ENCODE results near the gene ZNF148. TPM values are rescaled to one million over a fixed set of nuclear protein-coding genes. Genes with fewer than 3 reads are reported as not detected.

The ZNF148 gene
- total RNA-seq, 1 experiment from 2014 or later, result 55.8 TPM

GRCh38 chr3:125351814-125352456 is 23.2 kb downstream of the ZNF148 start:
- no TSS peak for BruUV-seq (replicated peaks)
- ChIA-PET CTCF (no interaction called here), POLR2A (no interaction called here)
- Histone ChIP-seq H3K4me3 (ENCODE audit: low read depth in 2 of 2, low read length in 2 of 2) (no peak overlapping the region), H3K4me1 (ENCODE audit: control insufficient read depth, insufficient read depth, low read length) (peaks cover 10% of the 10 kb centered on the region; the same call in 1 of the 2 replicates), H3K27me3 (ENCODE audit: control insufficient read depth, insufficient read depth, low read length) (no peaks in the 10 kb centered on the region), H3K36me3 (ENCODE audit: control insufficient read depth, insufficient read depth, low read length) (no peaks in the 10 kb centered on the region), H3K9me3 (ENCODE audit: control insufficient read depth, insufficient read depth, low read depth, low read length) (peaks cover 3% of the 10 kb centered on the region; the same call in 1 of the 2 replicates), H3K27ac (ENCODE audit: low read length) (no peak overlapping the region)
- in situ Hi-C loops (cut with HindIII; ENCODE audit: low pct_unique_long_range_greater_than_20kb, low sequenced_read_pairs), result no loop called here
- TF ChIP-seq, protein P1, sequence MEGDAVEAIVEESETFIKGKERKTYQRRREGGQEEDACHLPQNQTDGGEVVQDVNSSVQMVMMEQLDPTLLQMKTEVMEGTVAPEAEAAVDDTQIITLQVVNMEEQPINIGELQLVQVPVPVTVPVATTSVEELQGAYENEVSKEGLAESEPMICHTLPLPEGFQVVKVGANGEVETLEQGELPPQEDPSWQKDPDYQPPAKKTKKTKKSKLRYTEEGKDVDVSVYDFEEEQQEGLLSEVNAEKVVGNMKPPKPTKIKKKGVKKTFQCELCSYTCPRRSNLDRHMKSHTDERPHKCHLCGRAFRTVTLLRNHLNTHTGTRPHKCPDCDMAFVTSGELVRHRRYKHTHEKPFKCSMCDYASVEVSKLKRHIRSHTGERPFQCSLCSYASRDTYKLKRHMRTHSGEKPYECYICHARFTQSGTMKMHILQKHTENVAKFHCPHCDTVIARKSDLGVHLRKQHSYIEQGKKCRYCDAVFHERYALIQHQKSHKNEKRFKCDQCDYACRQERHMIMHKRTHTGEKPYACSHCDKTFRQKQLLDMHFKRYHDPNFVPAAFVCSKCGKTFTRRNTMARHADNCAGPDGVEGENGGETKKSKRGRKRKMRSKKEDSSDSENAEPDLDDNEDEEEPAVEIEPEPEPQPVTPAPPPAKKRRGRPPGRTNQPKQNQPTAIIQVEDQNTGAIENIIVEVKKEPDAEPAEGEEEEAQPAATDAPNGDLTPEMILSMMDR (IDR thresholded peaks at IDR 0.05), result no peak
- TF ChIP-seq REST (IDR thresholded peaks at IDR 0.05; ENCODE audit: insufficient read depth in 1 of 2, low read depth in 2 of 2, low read length in 1 of 2) (no peak), POLR2AphosphoS5 (IDR thresholded peaks at IDR 0.05; ENCODE audit: low read depth, low read length) (no peak), SIN3A (IDR thresholded peaks at IDR 0.05; ENCODE audit: borderline replicate concordance, insufficient read depth, low read depth, low read length) (no peak), TCF7L2 (IDR thresholded peaks at IDR 0.05; ENCODE audit: low read depth, low read length) (no peak)
- no peak for DNase-seq (ENCODE audit: low read depth, low spot score)
- ATAC-seq, result no peak
- intact Hi-C loops (cut with micrococcal nuclease; ENCODE audit: unreplicated experiment), result no loop called here

DNA sequence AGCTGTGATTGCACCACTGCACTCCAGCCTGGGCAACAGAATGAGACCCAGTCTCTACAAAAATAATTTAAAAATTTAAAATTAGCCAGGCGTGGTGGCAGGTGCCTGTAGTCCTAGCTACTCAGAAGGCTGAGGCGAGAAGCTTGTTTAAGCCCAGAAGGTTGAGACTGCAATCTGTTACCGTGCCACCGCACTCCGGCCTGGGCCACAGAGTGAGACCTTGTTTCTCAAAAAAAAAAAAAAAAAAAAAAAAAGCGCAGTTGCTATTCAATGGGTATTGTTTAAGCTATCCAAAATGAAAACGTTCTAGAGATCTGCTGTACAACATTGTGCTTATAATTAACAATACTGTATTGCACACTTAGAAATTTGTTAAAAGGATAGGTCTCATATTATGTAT is 24.0 kb downstream of the ZNF148 start:
- POLR2A ChIA-PET, result interaction anchor here (0.6 kb wide), 1 partner anchor 16 kb away, joined by 14 read pairs; no protein-coding TSS in a partner anchor
- DNase-seq (ENCODE audit: low read depth, low spot score) (no peak), ATAC-seq (no peak)

More for the DNA sequence above, 24.0 kb downstream of the ZNF148 start:
- Histone ChIP-seq H3K27ac (ENCODE audit: low read length) (no peak overlapping the region), H3K27me3 (ENCODE audit: control insufficient read depth, insufficient read depth, low read length) (no peaks in the 10 kb centered on the region), H3K9me3 (ENCODE audit: control insufficient read depth, insufficient read depth, low read depth, low read length) (peaks cover 8% of the 10 kb centered on the region; the same call in 1 of the 2 replicates), H3K36me3 (ENCODE audit: control insufficient read depth, insufficient read depth, low read length) (no peaks in the 10 kb centered on the region), H3K4me3 (ENCODE audit: low read depth in 2 of 2, low read length in 2 of 2) (no peak overlapping the region), H3K4me1 (ENCODE audit: control insufficient read depth, insufficient read depth, low read length) (peaks cover 4% of the 10 kb centered on the region; the same call in 1 of the 2 replicates)
- TF ChIP-seq REST (IDR thresholded peaks at IDR 0.05; ENCODE audit: insufficient read depth in 1 of 2, low read depth in 2 of 2, low read length in 1 of 2) (no peak), POLR2AphosphoS5 (IDR thresholded peaks at IDR 0.05; ENCODE audit: low read depth, low read length) (no peak), SIN3A (IDR thresholded peaks at IDR 0.05; ENCODE audit: borderline replicate concordance, insufficient read depth, low read depth, low read length) (no peak), TCF7L2 (IDR thresholded peaks at IDR 0.05; ENCODE audit: low read depth, low read length) (no peak)
- TF ChIP-seq, protein P1 (IDR thresholded peaks at IDR 0.05), result no peak
- intact Hi-C loops (cut with micrococcal nuclease; ENCODE audit: unreplicated experiment), result no loop called here
- in situ Hi-C loops (cut with HindIII; ENCODE audit: low pct_unique_long_range_greater_than_20kb, low sequenced_read_pairs), result no loop called here
- BruUV-seq (replicated peaks), result no TSS peak
- CTCF ChIA-PET, result no interaction called here
